GM12878 (cell line): Measurements from ENCODE around the gene HERC6. TPM values are rescaled to one million over a fixed set of nuclear protein-coding genes. Genes with fewer than 3 reads are reported as not detected.

Source experiments
- ATAC-seq: fragments of 200-7000 bp; cut with Tn5 transposase; 3 replicates; pipeline ENCODE4 v1.9.1; 2020; ENCODE audit warnings: mild to moderate bottlenecking, moderate library complexity
- BruUV-seq: library from RNA; stranded (reverse); fragments of 400-500 nt; replicated peaks from 2 replicates; lab custom pipeline; 2021; lab: Mats Ljungman, UMichigan
- CTCF ChIA-PET: fragments of 300-600 bp; sonication (Branson Sonifier 250); formaldehyde crosslinking; extraction: SDS; loops from one replicate; lab custom pipeline; 2021; ENCODE audit warnings: inconsistent platforms; lab: Yijun Ruan, JAX
- POLR2A ChIA-PET: fragments of 350-600 bp; formaldehyde crosslinking; extraction: SDS; loops from one replicate; lab custom pipeline; 2021; ENCODE audit warnings: inconsistent platforms; lab: Charles Lee
- RAD21 ChIA-PET: fragments of 300-600 bp; sonication (Branson Sonifier 250); formaldehyde crosslinking; loops from one replicate; lab custom pipeline; 2023; ENCODE audit warnings: antibody characterized with exemption; ENCODE audit not compliant: unreplicated experiment; lab: Charles Lee
- SMC1A ChIA-PET: fragments of 300-600 bp; sonication (Branson Sonifier 250); formaldehyde crosslinking; loops from one replicate; lab custom pipeline; 2023; ENCODE audit not compliant: unreplicated experiment, uncharacterized antibody; lab: Charles Lee
- DNase-seq: peaks from one replicate; pipeline ENCODE4 v3.0.0-alpha.2; 2011; ENCODE audit warnings: low read depth, low spot score
- FAIRE-seq: peaks from 3 replicates; lab custom pipeline; 2011; peaks lifted over from hg19 to GRCh38; lab: Jason Lieb, UNC
- H2AFZ ChIP-seq: 2 replicates; pipeline ENCODE4 v1.6.0; 2011; ENCODE audit warnings: low read depth, low read length, control low read depth; ENCODE audit not compliant: control insufficient read depth
- H3K27ac ChIP-seq: 2 replicates; pipeline ENCODE4 v1.5.1; 2011; ENCODE audit warnings: control low read depth; ENCODE audit not compliant: control insufficient read depth, insufficient read depth
- H3K27me3 ChIP-seq, 2 experiments: replicated peaks in 1 of 2; 2 replicates each; pipeline versions ENCODE4 v1.6.0 to v1.6.1; 2011; ENCODE audit warnings: low read length in 1 of 2; ENCODE audit not compliant: control insufficient read depth in 2 of 2, insufficient read depth in 2 of 2
- H3K36me3 ChIP-seq, 2 experiments: 2 replicates each; pipeline ENCODE4 v1.5.1; 2011; ENCODE audit warnings: low read length in 1 of 2; ENCODE audit not compliant: control insufficient read depth in 2 of 2, insufficient read depth in 2 of 2
- H3K4me1 ChIP-seq: 2 replicates; pipeline ENCODE4 v1.6.1; 2011; ENCODE audit warnings: mild to moderate bottlenecking, low read length, moderate library complexity, mixed read lengths; ENCODE audit not compliant: control insufficient read depth, insufficient read depth
- H3K4me2 ChIP-seq: 2 replicates; pipeline ENCODE4 v1.6.0; 2011; ENCODE audit warnings: control low read depth; ENCODE audit not compliant: control insufficient read depth, insufficient read depth
- H3K4me3 ChIP-seq: fragments of 200-600 bp; sonication (generic); 2 replicates; pipeline ENCODE4 v1.5.1; 2016
- H3K79me2 ChIP-seq: 2 replicates; pipeline ENCODE4 v1.6.0; 2011; ENCODE audit warnings: low read length; ENCODE audit not compliant: control insufficient read depth, insufficient read depth
- H3K9ac ChIP-seq: 2 replicates; pipeline ENCODE4 v1.8.0; 2011; ENCODE audit warnings: low read length, control low read depth, mixed read lengths; ENCODE audit not compliant: control insufficient read depth, insufficient read depth
- H3K9me3 ChIP-seq: replicated peaks from 3 replicates; pipeline ENCODE4 v1.5.1; 2011; ENCODE audit warnings: mild to moderate bottlenecking, low read length; ENCODE audit not compliant: control insufficient read depth, insufficient read depth
- H4K20me1 ChIP-seq: 2 replicates; pipeline ENCODE4 v1.6.0; 2011; ENCODE audit not compliant: control insufficient read depth, insufficient read depth
- ATF3 ChIP-seq: IDR thresholded peaks from 2 replicates; pipeline ENCODE4 v1.6.1; 2011; ENCODE audit warnings: low read depth, mild to moderate bottlenecking, low read length, moderate library complexity, borderline replicate concordance; ENCODE audit errors: extremely low read depth
- BHLHE40 ChIP-seq, 2 experiments: fragments of 450-650 bp in 1 of 2; IDR thresholded peaks; 2 replicates each; pipeline ENCODE4 v1.6.1; 2011 to 2017; ENCODE audit warnings: low read depth in 2 of 2, borderline replicate concordance in 1 of 2, improper control_type of control experiment in 1 of 2, low read length in 1 of 2, mild to moderate bottlenecking in 1 of 2
- CBFB ChIP-seq: IDR thresholded peaks from 2 replicates; pipeline ENCODE4 v1.6.1; 2016; ENCODE audit warnings: antibody characterized with exemption, low read depth
- CBX3 ChIP-seq: fragments of 200-600 bp; sonication (generic); IDR thresholded peaks from 2 replicates; pipeline ENCODE4 v1.6.1; 2016; ENCODE audit warnings: low read depth, borderline replicate concordance
- CHD1 ChIP-seq: IDR thresholded peaks from 2 replicates; pipeline ENCODE4 v1.6.1; 2012; ENCODE audit warnings: low read depth, low read length, improper control_type of control experiment
- GATAD2B ChIP-seq: fragments of 450-650 bp; conservative IDR thresholded peaks from 2 replicates; pipeline ENCODE4 v1.6.1; 2017; ENCODE audit warnings: low read depth, mild to moderate bottlenecking, moderate library complexity
- KAT2A ChIP-seq: conservative IDR thresholded peaks from 2 replicates; pipeline ENCODE4 v1.6.1; 2011; ENCODE audit warnings: low read depth, low read length; ENCODE audit not compliant: control insufficient read depth
- MTA2 ChIP-seq: fragments of 450-650 bp; IDR thresholded peaks from 2 replicates; pipeline ENCODE4 v1.6.1; 2016; ENCODE audit warnings: low read depth, mild to moderate bottlenecking, moderate library complexity
- PAX5 ChIP-seq: IDR thresholded peaks from 2 replicates; pipeline ENCODE4 v1.6.1; 2011; ENCODE audit warnings: low read depth, low read length, borderline replicate concordance
- PAX8 ChIP-seq: fragments of 450-650 bp; IDR thresholded peaks from 2 replicates; pipeline ENCODE4 v1.6.1; 2017; ENCODE audit warnings: mild to moderate bottlenecking, moderate library complexity
- PBX3 ChIP-seq: IDR thresholded peaks from 2 replicates; pipeline ENCODE4 v1.6.1; 2011; ENCODE audit warnings: mild to moderate bottlenecking, low read depth, low read length, moderate library complexity; ENCODE audit not compliant: insufficient replicate concordance
- POLR2A ChIP-seq: IDR thresholded peaks from 2 replicates; pipeline ENCODE4 v1.6.1; 2011; ENCODE audit warnings: low read depth, mild to moderate bottlenecking, low read length
- SMAD5 ChIP-seq: IDR thresholded peaks from 2 replicates; pipeline ENCODE4 v1.6.1; 2016; ENCODE audit warnings: antibody characterized with exemption, low read depth
- TCF3 ChIP-seq: IDR thresholded peaks from 2 replicates; pipeline ENCODE4 v1.6.1; 2012; ENCODE audit warnings: low read depth, mild to moderate bottlenecking, low read length, borderline replicate concordance; ENCODE audit not compliant: insufficient read depth
- ZBTB40 ChIP-seq: fragments of 450-650 bp; IDR thresholded peaks from 2 replicates; pipeline ENCODE4 v1.6.1; 2016; ENCODE audit warnings: mild to moderate bottlenecking, moderate library complexity, borderline replicate concordance
- WGBS: methylation state at CpG from one replicate; pipeline ENCODE4 v1.1.6; 2016; ENCODE audit warnings: low lambda C conversion rate; ENCODE audit not compliant: insufficient replicate concordance, insufficient coverage; ENCODE audit errors: missing lambda C conversion rate; 5-methylcytosine and 5-hydroxymethylcytosine counted together
- in situ Hi-C: fragments of 300-500 bp; cut with MboI; formaldehyde crosslinking; loops from 9 replicates; pipeline ENCODE4 v1.14.3; 2018; ENCODE audit warnings: mixed read lengths
- intact Hi-C: fragments of 100-400 bp; cut with micrococcal nuclease; formaldehyde crosslinking; loops from one replicate; pipeline ENCODE4 v1.14.2; 2022; ENCODE audit not compliant: unreplicated experiment
- polyA plus RNA-seq, 11 experiments: library from polyadenylated mRNA; depleted of rRNA in 4 of 11; unstranded in 6 of 11; stranded (reverse) in 5 of 11; fragments of >200 nt; fragmentation: Nextera tagmentation in 4 of 11; fragmentation: Illumina TruSeq in 1 of 11; extraction: Ambion mirVana in 4 of 11; extraction: Trizol in 1 of 11; gene quantifications; 1 replicate in 1 of 11; 2 replicates in 10 of 11; pipeline versions ENCODE4 v1.2.1 to v1.2.3, GENCODE V29; 2011 to 2016; ENCODE audit warnings: inconsistent platforms in 2 of 11, missing spikeins in 2 of 11, low read depth in 1 of 11
- total RNA-seq, 4 experiments: library from RNA; depleted of rRNA in 3 of 4; stranded (reverse); fragments of >200 nt in 3 of 4; fragmentation: Illumina TruSeq in 1 of 4; extraction: Trizol in 1 of 4; gene quantifications; 2 replicates each; pipeline versions ENCODE4 v1.2.1 to v1.2.3, GENCODE V29; 2013 to 2021
- TF ChIP-seq, protein P1 (sequence below): fragments of 450-650 bp; IDR thresholded peaks from 2 replicates; pipeline ENCODE4 v1.6.1; 2017; ENCODE audit warnings: mild to moderate bottlenecking, low read depth, inconsistent platforms; ENCODE audit not compliant: poor library complexity, severe bottlenecking

The HERC6 gene
- total and polyA plus RNA-seq, 10 of the 15 experiments (the other 5 are each of a cell fraction or from before 2014, with no cell fraction given), result 1.7 to 26.4 (median 5.9) TPM

DNA sequence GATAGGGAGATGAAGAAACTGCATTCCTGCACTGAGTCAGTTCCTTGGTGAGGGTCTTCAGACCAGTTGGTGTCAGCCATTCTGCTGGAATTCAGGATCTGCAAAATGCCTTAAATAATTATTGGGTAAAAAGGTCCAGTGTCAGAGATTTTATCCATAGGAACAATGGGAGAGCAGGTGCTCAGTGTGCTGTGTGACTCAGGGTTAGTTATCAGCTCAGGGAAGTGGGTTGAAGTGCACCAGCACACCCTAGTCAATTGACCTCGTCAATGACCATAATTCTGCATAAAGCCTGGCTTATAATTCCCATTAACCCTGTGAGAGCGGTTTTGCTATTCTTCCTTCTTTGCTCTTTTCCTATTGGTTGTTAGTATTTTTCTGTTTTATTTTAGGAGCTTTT lies 37.3 kb downstream of the HERC6 start:
- H4K20me1 ChIP-seq, result no peaks in the 10 kb centered on the region
- no peak overlapping the region for H3K4me2 ChIP-seq
- no TSS peak for BruUV-seq
- CTCF ChIA-PET, result interaction anchor here (0.7 to 1.4 kb wide), 2 partner anchors 29 to 204 kb away, joined by 3 read pairs; no protein-coding TSS in a partner anchor
- WGBS, result 97% methylated on average over 2 of the region's 2 CpGs
- H3K36me3 ChIP-seq, result peaks cover 0 to 5% of the 10 kb centered on the region in 2 experiments; a peak in 1 of 4 replicates
- H3K79me2 ChIP-seq, result no peaks in the 10 kb centered on the region
- H3K4me1 ChIP-seq, result peaks cover 10% of the 10 kb centered on the region; the same call in 1 of the 2 replicates
- no peak overlapping the region for H3K27ac ChIP-seq
- H3K9ac ChIP-seq, result no peak overlapping the region
- POLR2A ChIA-PET, result interaction anchor here (0.5 kb wide), 1 partner anchor 563 kb away, joined by 3 read pairs; no protein-coding TSS in a partner anchor
- TF ChIP-seq CHD1 (no peak), KAT2A (no peak), BHLHE40 (IDR thresholded peaks at IDR 0.05; ENCODE audit: borderline replicate concordance in 1 of 2, low read depth in 2 of 2, low read length in 1 of 2) (no peak), PAX8 (no peak), POLR2A (no peak), SMAD5 (no peak), GATAD2B (no peak), CBX3 (no peak), ZBTB40 (no peak), TCF3 (no peak), MTA2 (no peak), CBFB (no peak), ATF3 (no peak), PAX5 (no peak), PBX3 (no peak)
- TF ChIP-seq, protein P1, sequence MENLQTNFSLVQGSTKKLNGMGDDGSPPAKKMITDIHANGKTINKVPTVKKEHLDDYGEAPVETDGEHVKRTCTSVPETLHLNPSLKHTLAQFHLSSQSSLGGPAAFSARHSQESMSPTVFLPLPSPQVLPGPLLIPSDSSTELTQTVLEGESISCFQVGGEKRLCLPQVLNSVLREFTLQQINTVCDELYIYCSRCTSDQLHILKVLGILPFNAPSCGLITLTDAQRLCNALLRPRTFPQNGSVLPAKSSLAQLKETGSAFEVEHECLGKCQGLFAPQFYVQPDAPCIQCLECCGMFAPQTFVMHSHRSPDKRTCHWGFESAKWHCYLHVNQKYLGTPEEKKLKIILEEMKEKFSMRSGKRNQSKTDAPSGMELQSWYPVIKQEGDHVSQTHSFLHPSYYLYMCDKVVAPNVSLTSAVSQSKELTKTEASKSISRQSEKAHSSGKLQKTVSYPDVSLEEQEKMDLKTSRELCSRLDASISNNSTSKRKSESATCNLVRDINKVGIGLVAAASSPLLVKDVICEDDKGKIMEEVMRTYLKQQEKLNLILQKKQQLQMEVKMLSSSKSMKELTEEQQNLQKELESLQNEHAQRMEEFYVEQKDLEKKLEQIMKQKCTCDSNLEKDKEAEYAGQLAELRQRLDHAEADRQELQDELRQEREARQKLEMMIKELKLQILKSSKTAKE, result no peak
- TF ChIP-seq, all 136 proteins: peak for 0
- Histone ChIP-seq H3K27me3 (no peaks in the 10 kb centered on the region), H2AFZ (no peak overlapping the region), H3K9me3 (no peaks in the 10 kb centered on the region), H3K4me3 (no peak overlapping the region)
- no peak for DNase-seq
- SMC1A ChIA-PET, result interaction anchor here (2.4 kb wide), 1 partner anchor 35 kb away, joined by 8 read pairs; no protein-coding TSS in a partner anchor
- no peak for ATAC-seq
- intact Hi-C loops, result no loop called here
- no peak for FAIRE-seq
- in situ Hi-C loops, result no loop called here
- RAD21 ChIA-PET, result no interaction called here
